Measurements from ENCODE around the gene HESX1. TPM values are rescaled to one million over a fixed set of nuclear protein-coding genes. Genes with fewer than 3 reads are reported as not detected.

Gene HESX1
- total and polyA plus RNA-seq, 2 of the 13 experiments (the other 11 are each of a cell fraction or from before 2014, with no cell fraction given): 0.57 to 0.75 TPM

- H3K9ac ChIP-seq (ENCODE audit: insufficient read depth, low read depth, low read length): no peak overlapping the region
- H3K36me3 ChIP-seq (replicated peaks in 1 of 2; ENCODE audit: control insufficient read depth in 1 of 2, insufficient read depth in 2 of 2, low read length in 2 of 2): no peaks in the 10 kb centered on the region
- ChIA-PET CTCF (ENCODE audit: low intra/inter-chr PET ratio, low total read pairs) (no interaction called here), POLR2A (no interaction called here)
- DNase-seq (ENCODE audit: low spot score) (no peak), FAIRE-seq (no peak), ATAC-seq (no peak)
- in situ Hi-C loops (cut with HindIII; ENCODE audit: extremely low pct_ligation_motif_present, low pct_unique_long_range_greater_than_20kb): no loop called here
- peaks cover 30% of the 10 kb centered on the region for H3K4me1 ChIP-seq (ENCODE audit: insufficient read depth, low read length)
- no peak overlapping the region for H3K27ac ChIP-seq (ENCODE audit: extremely low read length, insufficient read depth, low read length)
- no peaks in the 10 kb centered on the region for H3K9me3 ChIP-seq (ENCODE audit: low read length)
- intact Hi-C loops (cut with micrococcal nuclease; ENCODE audit: unreplicated experiment): no loop called here
- H3K4me2 ChIP-seq (ENCODE audit: low read depth, low read length): no peak overlapping the region
- 45% methylated on average over 3 of the region's 3 CpGs for WGBS (ENCODE audit: low lambda C conversion rate)
- no peaks in the 10 kb centered on the region for H4K20me1 ChIP-seq (ENCODE audit: insufficient read depth, low read length)
- no TSS peak for BruUV-seq (replicated peaks)
- no peak overlapping the region for H3K4me3 ChIP-seq (replicated peaks in 1 of 3; ENCODE audit: insufficient read depth in 1 of 3, low read depth in 2 of 3, low read length in 3 of 3)
- no peaks in the 10 kb centered on the region for H3K79me2 ChIP-seq (ENCODE audit: insufficient read depth, low read length)
- TF ChIP-seq KAT8 (CRISPR knock-in tag; IDR thresholded peaks at IDR 0.05) (no peak), KMT2A (CRISPR knock-in tag; IDR thresholded peaks at IDR 0.05) (no peak), HCFC1 (IDR thresholded peaks at IDR 0.05; ENCODE audit: low read depth, low read length) (no peak), PRPF4 (IDR thresholded peaks at IDR 0.05; ENCODE audit: low read depth, low read length, poor library complexity, severe bottlenecking) (no peak), ZNF281 (CRISPR knock-in tag; IDR thresholded peaks at IDR 0.05; ENCODE audit: borderline replicate concordance) (no peak), ZNF350 (CRISPR knock-in tag; IDR thresholded peaks at IDR 0.05; ENCODE audit: borderline replicate concordance, low read depth) (no peak), MAFF (IDR thresholded peaks at IDR 0.05; ENCODE audit: low read depth, low read length) (no peak), ARNT2 (CRISPR knock-in tag; IDR thresholded peaks at IDR 0.05; ENCODE audit: low read depth) (no peak), AGO2 (optimal IDR thresholded peaks at IDR 0.05; ENCODE audit: low read depth, low read length) (no peak), HBP1 (CRISPR knock-in tag; IDR thresholded peaks at IDR 0.05; ENCODE audit: low read depth) (no peak), ZNF737 (CRISPR knock-in tag; IDR thresholded peaks at IDR 0.05; ENCODE audit: borderline replicate concordance) (no peak), PBX2 (CRISPR knock-in tag; IDR thresholded peaks at IDR 0.05) (no peak), ZNF224 (CRISPR knock-in tag; IDR thresholded peaks at IDR 0.05) (no peak), FOXC1 (CRISPR knock-in tag; IDR thresholded peaks at IDR 0.05; ENCODE audit: borderline replicate concordance) (no peak), CAMTA2 (CRISPR knock-in tag; IDR thresholded peaks at IDR 0.05; ENCODE audit: borderline replicate concordance) (no peak), MAFG (CRISPR knock-in tag; IDR thresholded peaks at IDR 0.05) (no peak)
- TF ChIP-seq, protein P1, sequence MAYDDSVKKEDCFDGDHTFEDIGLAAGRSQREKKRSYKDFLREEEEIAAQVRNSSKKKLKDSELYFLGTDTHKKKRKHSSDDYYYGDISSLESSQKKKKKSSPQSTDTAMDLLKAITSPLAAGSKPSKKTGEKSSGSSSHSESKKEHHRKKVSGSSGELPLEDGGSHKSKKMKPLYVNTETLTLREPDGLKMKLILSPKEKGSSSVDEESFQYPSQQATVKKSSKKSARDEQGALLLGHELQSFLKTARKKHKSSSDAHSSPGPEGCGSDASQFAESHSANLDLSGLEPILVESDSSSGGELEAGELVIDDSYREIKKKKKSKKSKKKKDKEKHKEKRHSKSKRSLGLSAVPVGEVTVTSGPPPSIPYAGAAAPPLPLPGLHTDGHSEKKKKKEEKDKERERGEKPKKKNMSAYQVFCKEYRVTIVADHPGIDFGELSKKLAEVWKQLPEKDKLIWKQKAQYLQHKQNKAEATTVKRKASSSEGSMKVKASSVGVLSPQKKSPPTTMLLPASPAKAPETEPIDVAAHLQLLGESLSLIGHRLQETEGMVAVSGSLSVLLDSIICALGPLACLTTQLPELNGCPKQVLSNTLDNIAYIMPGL (CRISPR knock-in tag; IDR thresholded peaks at IDR 0.05; ENCODE audit: borderline replicate concordance in 1 of 2, low read depth in 1 of 2): no peak
- peaks cover 3 to 34% of the 10 kb centered on the region in 2 experiments; a peak in 4 of 5 replicates for H3K27me3 ChIP-seq (ENCODE audit: control insufficient read depth in 1 of 2, insufficient read depth in 2 of 2, low read length in 2 of 2)
- H2AFZ ChIP-seq (ENCODE audit: low read length): no peak overlapping the region
Measured at GRCh38 chr3:57169108-57169507, 30.7 kb downstream of the HESX1 start.
